Measurements from ENCODE around the gene UQCRC2. TPM values are rescaled to one million over a fixed set of nuclear protein-coding genes. Genes with fewer than 3 reads are reported as not detected.

Gene UQCRC2
- total and polyA plus RNA-seq, 10 of the 15 experiments (the other 5 are each of a cell fraction or from before 2014, with no cell fraction given) = 256 to 563 (median 327) TPM

DNA sequence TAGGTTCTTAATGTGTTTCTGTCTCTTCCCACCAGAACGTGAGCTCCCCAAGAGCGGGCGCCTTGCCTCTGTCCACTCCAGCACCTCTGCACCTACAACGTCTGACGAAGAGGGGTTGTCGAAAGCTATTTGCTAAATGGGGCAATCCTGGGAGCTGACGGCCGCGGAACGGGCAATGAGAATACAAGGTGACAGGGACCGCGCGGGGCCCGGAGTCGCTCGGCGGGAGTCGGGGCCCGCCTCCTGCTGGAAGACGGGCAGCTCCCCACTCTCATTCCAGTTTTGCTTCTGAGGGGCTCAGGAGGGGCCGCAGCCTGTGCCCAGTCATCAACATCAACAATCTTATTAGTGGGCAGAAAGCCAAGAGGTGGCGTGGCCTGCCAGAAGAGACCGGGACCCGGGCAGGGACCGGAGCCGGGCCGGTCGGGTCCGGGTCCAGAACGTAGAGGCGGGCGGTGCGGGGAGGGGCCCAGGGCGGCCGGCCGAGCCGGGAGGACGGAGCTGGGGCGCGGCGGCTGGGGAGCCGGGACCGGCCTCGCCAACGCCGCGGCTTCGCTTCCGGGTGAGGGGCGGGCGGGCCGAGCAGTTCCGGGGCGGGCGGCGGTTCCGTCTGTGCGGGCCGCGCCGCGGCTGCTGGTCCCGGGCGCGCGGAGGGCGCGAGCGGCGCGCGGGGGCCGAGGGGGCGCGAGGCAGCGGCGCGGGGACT is 54.5 kb downstream of the UQCRC2 start, which contains the start of gene MOSMO (continued):
- TF ChIP-seq, protein P1, sequence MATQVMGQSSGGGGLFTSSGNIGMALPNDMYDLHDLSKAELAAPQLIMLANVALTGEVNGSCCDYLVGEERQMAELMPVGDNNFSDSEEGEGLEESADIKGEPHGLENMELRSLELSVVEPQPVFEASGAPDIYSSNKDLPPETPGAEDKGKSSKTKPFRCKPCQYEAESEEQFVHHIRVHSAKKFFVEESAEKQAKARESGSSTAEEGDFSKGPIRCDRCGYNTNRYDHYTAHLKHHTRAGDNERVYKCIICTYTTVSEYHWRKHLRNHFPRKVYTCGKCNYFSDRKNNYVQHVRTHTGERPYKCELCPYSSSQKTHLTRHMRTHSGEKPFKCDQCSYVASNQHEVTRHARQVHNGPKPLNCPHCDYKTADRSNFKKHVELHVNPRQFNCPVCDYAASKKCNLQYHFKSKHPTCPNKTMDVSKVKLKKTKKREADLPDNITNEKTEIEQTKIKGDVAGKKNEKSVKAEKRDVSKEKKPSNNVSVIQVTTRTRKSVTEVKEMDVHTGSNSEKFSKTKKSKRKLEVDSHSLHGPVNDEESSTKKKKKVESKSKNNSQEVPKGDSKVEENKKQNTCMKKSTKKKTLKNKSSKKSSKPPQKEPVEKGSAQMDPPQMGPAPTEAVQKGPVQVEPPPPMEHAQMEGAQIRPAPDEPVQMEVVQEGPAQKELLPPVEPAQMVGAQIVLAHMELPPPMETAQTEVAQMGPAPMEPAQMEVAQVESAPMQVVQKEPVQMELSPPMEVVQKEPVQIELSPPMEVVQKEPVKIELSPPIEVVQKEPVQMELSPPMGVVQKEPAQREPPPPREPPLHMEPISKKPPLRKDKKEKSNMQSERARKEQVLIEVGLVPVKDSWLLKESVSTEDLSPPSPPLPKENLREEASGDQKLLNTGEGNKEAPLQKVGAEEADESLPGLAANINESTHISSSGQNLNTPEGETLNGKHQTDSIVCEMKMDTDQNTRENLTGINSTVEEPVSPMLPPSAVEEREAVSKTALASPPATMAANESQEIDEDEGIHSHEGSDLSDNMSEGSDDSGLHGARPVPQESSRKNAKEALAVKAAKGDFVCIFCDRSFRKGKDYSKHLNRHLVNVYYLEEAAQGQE (IDR thresholded peaks at IDR 0.05; ENCODE audit: low read depth, low read length) = peak; percentile 76
- TF ChIP-seq, protein P2, sequence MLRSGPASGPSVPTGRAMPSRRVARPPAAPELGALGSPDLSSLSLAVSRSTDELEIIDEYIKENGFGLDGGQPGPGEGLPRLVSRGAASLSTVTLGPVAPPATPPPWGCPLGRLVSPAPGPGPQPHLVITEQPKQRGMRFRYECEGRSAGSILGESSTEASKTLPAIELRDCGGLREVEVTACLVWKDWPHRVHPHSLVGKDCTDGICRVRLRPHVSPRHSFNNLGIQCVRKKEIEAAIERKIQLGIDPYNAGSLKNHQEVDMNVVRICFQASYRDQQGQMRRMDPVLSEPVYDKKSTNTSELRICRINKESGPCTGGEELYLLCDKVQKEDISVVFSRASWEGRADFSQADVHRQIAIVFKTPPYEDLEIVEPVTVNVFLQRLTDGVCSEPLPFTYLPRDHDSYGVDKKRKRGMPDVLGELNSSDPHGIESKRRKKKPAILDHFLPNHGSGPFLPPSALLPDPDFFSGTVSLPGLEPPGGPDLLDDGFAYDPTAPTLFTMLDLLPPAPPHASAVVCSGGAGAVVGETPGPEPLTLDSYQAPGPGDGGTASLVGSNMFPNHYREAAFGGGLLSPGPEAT (IDR thresholded peaks at IDR 0.05; ENCODE audit: low read depth) = no peak
- TF ChIP-seq KDM1A (IDR thresholded peaks at IDR 0.05; ENCODE audit: borderline replicate concordance) = no peak
- no peak for TF ChIP-seq IRF4 (IDR thresholded peaks at IDR 0.05; ENCODE audit: low read depth, low read length)
- TF ChIP-seq NR2C2 (IDR thresholded peaks at IDR 0.05; ENCODE audit: borderline replicate concordance, control insufficient read depth, insufficient read length, low read depth) = no peak
- peak in 1 of 2 experiments; percentile 4; a peak in 1 of 3 replicates for TF ChIP-seq EGR1 (IDR thresholded peaks at IDR 0.05; ENCODE audit: borderline replicate concordance in 1 of 2, low read depth in 2 of 2, low read length in 2 of 2)
- TF ChIP-seq, protein P3, sequence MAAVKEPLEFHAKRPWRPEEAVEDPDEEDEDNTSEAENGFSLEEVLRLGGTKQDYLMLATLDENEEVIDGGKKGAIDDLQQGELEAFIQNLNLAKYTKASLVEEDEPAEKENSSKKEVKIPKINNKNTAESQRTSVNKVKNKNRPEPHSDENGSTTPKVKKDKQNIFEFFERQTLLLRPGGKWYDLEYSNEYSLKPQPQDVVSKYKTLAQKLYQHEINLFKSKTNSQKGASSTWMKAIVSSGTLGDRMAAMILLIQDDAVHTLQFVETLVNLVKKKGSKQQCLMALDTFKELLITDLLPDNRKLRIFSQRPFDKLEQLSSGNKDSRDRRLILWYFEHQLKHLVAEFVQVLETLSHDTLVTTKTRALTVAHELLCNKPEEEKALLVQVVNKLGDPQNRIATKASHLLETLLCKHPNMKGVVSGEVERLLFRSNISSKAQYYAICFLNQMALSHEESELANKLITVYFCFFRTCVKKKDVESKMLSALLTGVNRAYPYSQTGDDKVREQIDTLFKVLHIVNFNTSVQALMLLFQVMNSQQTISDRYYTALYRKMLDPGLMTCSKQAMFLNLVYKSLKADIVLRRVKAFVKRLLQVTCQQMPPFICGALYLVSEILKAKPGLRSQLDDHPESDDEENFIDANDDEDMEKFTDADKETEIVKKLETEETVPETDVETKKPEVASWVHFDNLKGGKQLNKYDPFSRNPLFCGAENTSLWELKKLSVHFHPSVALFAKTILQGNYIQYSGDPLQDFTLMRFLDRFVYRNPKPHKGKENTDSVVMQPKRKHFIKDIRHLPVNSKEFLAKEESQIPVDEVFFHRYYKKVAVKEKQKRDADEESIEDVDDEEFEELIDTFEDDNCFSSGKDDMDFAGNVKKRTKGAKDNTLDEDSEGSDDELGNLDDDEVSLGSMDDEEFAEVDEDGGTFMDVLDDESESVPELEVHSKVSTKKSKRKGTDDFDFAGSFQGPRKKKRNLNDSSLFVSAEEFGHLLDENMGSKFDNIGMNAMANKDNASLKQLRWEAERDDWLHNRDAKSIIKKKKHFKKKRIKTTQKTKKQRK (IDR thresholded peaks at IDR 0.05; ENCODE audit: low read depth, low read length) = no peak
- TF ChIP-seq, protein P4, sequence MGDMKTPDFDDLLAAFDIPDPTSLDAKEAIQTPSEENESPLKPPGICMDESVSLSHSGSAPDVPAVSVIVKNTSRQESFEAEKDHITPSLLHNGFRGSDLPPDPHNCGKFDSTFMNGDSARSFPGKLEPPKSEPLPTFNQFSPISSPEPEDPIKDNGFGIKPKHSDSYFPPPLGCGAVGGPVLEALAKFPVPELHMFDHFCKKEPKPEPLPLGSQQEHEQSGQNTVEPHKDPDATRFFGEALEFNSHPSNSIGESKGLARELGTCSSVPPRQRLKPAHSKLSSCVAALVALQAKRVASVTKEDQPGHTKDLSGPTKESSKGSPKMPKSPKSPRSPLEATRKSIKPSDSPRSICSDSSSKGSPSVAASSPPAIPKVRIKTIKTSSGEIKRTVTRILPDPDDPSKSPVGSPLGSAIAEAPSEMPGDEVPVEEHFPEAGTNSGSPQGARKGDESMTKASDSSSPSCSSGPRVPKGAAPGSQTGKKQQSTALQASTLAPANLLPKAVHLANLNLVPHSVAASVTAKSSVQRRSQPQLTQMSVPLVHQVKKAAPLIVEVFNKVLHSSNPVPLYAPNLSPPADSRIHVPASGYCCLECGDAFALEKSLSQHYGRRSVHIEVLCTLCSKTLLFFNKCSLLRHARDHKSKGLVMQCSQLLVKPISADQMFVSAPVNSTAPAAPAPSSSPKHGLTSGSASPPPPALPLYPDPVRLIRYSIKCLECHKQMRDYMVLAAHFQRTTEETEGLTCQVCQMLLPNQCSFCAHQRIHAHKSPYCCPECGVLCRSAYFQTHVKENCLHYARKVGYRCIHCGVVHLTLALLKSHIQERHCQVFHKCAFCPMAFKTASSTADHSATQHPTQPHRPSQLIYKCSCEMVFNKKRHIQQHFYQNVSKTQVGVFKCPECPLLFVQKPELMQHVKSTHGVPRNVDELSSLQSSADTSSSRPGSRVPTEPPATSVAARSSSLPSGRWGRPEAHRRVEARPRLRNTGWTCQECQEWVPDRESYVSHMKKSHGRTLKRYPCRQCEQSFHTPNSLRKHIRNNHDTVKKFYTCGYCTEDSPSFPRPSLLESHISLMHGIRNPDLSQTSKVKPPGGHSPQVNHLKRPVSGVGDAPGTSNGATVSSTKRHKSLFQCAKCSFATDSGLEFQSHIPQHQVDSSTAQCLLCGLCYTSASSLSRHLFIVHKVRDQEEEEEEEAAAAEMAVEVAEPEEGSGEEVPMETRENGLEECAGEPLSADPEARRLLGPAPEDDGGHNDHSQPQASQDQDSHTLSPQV (IDR thresholded peaks at IDR 0.05) = no peak
- peak; percentile 32; the same call in 1 of the 2 replicates for TF ChIP-seq SIN3A (IDR thresholded peaks at IDR 0.05; ENCODE audit: low read depth, low read length)
- no peak for TF ChIP-seq ZNF24 (IDR thresholded peaks at IDR 0.05)
- no peak for TF ChIP-seq RBBP5 (conservative IDR thresholded peaks at IDR 0.05)
- peak; percentile 75 for TF ChIP-seq POLR2A (IDR thresholded peaks at IDR 0.05; ENCODE audit: low read depth, low read length)
- no peak for TF ChIP-seq NRF1 (conservative IDR thresholded peaks at IDR 0.05; ENCODE audit: low read depth, low read length)
- no peak for TF ChIP-seq NR2F1 (conservative IDR thresholded peaks at IDR 0.05)
- TF ChIP-seq MTA2 (IDR thresholded peaks at IDR 0.05; ENCODE audit: low read depth) = no peak
- TF ChIP-seq CBX3 (IDR thresholded peaks at IDR 0.05; ENCODE audit: borderline replicate concordance, low read depth) = no peak
- no peak for TF ChIP-seq POU2F2 (IDR thresholded peaks at IDR 0.05; ENCODE audit: borderline replicate concordance, low read depth, low read length)
- no peak for TF ChIP-seq CHD2 (IDR thresholded peaks at IDR 0.05; ENCODE audit: borderline replicate concordance, low read depth, low read length)
